ENCODE data around the gene ANK2.
A peak's percentile ranks its signal among the peaks of the same experiment; 100 is the strongest.
"Not testable (repeated sequence)": the region's sequence is repeated elsewhere in the genome, so short reads cannot be mapped to it uniquely, and the experiment has no call there.

The ANK2 gene

DNA sequence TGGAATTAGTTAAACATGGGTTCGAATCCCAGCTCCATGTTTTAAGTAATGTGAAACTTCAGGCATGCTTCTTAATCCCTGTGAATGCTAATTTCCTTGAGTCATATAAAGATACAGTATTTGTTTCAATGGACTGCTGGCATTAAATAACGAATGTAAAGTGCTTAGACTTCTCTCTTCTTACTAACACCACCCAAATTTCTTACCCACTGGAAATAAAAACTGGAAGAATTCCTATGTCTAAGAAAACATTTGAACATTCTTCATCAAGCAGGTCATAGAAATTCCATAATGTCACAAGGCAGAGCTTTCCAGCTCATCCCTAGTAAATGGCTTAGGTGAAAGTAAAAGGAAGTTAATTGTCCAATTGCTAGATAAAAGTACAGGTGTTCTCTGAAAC lies 172.5 kb downstream of the ANK2 start:
- no peak for DNase-seq

DNA sequence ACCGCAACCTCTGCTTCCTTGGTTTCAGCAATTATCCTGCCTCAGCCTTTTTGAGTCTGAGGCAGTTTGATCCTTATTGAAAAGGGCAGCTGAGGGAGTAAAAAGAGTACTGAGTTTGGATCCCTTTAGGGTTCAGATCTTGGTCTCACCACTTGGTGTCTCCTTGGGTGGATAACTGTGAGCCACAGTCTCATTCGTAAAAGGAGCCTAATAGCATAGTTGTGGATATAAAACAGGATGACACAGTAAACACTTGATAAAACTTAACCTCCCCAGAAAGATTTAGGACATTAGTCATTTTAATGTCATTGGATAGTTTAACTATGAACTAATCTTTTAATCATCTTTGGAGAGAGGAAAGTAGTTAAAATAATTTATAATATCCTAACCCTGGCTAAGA lies 173.0 kb downstream of the ANK2 start:
- no peak for DNase-seq

DNA sequence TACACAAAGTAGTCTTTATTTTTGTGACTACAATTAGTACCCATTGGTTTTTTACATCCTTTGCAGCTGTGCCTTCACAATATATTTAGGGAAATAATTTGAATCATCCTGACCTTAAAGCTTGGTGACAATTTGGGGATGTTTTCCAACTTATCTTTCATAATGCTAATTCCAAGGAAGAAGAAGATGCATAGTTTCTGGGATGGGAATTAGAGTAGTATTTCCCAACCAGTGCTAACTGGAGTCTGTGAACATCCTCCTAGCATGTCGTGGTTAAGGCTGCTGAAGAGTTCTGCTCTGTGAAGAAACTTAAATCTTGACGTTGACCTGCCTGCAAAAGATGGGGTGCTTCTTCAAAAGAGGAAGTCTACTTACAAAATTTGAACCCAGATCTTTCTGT lies 173.5 kb downstream of the ANK2 start:
- no peak for DNase-seq

DNA sequence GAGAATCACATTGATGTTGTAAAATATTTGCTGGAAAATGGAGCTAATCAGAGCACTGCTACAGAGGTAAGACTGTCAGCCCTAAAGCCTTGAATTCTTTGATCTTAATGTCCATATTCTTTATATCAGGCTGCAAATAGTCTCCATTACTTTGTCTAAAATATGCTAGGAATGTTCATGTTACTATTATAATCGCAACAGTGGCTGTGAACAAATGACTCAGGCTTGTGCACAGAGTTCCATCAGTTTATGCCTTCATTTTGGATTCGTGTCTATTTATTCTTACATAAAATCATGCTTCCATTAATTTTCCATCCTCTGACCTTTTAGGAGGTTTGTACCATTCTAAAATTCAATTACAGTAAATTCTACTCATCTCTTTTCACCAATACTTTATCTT lies 182.7 kb downstream of the ANK2 start:
- no peak for DNase-seq

DNA sequence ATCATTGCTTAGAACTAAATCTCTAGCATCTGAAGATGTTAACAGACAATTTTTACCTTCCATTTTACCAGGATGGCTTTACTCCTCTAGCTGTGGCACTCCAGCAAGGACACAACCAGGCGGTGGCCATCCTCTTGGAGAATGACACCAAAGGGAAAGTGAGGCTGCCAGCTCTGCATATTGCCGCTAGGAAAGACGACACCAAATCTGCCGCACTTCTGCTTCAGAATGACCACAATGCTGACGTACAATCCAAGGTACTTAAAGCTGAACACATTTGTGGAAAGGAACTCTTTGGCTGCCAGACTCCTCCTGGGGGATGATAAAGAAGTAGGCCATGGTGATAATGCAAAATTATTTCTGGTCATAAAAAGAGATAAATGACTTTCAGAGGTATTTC lies 187.5 kb downstream of the ANK2 start:
- no peak for DNase-seq

DNA sequence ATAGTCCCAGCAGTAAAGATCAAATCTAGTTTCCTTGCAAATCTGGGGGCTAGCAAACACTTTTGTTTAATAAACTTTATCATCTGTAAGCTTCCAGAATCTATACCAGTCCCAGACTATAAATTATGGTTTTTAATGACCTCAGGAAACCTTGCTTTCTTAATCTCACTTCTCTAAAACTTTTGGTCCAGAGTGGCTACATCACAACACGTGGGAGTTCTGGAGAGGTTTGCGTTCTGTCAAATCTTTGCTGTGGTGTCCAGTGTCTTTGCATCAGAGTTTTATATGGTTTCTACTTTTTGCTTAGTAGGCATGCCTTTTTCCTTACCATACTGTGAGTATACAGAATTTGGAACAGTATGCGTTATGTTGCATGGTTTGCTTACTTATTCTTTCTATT lies 193.9 kb downstream of the ANK2 start:
- DNase-seq: no peak

DNA sequence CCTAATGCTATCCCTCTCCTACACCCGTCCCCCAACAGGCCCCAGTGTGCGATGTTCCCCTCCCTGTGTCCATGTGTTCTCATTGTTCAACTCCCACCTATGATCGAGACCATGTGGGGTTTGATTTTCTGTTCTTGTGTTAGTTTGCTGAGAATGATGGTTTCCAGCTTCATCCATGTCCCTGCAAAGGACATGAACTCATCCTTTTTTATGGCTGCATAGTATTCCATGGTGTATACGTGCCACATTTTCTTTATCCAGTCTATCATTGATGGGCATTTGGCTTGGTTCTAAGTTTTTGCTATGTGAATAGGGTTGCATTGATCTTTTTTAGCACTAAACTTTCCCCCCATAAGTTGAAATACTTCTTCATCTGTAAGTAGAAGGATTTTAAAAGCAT lies 195.3 kb downstream of the ANK2 start:
- DNase-seq: not testable (repeated sequence)

DNA sequence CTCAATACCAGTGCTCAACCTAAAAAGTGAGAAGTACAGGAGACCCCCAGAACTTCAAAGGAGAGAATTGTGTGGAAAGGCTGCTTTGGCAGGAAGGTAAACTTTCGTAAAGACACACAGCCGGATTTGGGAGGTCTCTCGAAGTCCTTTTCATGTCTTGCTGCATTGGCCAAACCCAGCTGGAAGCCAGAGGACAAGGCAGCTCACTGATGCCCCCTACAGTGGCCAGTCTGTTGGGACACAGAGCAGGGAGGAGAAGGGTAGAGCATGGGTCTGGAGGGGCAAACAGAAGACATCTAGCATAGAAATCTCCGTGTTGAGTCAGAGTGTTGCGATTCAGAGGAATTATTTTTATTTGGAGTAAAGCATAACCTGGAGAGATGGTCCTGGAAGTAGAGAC lies 198.9 kb downstream of the ANK2 start:
- DNase-seq: no peak

DNA sequence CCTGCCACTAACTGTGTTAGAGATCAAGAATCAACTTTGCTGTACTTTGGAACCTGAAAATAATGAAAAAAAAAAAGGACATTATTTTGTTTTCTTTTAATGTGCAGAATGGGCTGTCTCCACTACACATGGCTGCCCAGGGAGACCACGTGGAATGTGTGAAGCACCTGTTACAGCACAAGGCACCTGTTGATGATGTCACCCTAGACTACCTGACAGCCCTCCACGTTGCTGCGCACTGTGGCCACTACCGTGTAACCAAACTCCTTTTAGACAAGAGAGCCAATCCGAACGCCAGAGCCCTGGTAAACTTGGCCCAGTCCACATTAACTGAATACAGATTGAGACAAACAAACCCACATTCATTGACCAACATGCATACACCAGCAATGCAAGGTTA lies 206.2 kb downstream of the ANK2 start:
- no peak for DNase-seq

DNA sequence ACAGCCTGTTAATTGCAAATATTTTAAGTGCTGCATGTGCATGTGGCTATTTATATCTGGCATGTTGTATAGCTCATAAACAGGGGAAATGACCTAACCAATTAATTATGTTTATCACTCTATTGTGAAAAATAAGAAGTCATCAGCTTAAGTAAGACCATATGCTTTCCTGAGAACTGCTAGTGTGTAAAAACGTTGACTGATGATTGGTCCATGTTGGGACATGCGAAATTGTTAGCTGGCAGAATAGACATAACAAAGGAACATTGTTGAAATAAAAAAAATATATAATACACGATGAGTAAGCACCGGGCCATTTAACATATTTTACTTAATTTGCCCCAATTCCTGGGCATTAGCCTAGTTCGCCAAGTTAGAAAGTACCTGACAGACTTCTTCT lies 207.5 kb downstream of the ANK2 start:
- DNase-seq: no peak

DNA sequence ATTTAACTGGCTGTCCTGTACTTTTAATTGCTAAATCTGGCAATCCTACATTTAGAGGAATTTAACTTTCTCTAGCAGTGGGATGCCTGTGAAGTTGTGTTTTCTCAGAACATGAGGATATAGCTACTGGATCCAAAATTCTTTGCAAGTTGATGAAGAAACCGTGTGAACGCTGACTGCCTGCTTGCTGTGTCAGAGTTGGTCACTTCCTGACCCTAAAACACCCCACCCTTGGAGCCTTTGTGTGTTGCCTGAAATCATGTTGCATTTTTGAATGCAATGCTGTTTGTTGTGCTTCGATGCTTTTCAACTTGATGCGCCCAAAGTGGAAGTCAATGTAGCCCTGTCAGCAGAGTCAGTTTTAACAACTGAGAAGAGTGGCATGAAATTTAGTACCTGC lies 211.2 kb downstream of the ANK2 start:
- DNase-seq: no peak

DNA sequence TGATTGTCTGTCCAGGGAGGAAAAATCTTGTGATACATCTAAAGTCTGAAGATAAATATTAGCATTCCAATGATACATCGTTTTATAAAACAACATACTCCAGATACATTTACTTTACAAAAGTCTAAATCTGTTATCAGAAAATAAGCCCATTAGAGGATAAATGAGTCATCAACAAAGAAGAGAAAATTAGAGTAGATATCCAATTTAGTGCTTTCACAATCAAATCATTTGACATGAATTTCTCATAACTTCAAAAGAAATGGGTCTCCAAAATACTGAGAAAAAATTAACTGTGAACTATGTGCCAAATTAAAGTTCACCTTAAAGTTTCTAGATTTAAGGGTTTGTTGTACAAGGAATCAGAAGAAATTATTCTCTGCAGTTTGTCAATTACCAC lies 213.8 kb downstream of the ANK2 start:
- no peak for DNase-seq

DNA sequence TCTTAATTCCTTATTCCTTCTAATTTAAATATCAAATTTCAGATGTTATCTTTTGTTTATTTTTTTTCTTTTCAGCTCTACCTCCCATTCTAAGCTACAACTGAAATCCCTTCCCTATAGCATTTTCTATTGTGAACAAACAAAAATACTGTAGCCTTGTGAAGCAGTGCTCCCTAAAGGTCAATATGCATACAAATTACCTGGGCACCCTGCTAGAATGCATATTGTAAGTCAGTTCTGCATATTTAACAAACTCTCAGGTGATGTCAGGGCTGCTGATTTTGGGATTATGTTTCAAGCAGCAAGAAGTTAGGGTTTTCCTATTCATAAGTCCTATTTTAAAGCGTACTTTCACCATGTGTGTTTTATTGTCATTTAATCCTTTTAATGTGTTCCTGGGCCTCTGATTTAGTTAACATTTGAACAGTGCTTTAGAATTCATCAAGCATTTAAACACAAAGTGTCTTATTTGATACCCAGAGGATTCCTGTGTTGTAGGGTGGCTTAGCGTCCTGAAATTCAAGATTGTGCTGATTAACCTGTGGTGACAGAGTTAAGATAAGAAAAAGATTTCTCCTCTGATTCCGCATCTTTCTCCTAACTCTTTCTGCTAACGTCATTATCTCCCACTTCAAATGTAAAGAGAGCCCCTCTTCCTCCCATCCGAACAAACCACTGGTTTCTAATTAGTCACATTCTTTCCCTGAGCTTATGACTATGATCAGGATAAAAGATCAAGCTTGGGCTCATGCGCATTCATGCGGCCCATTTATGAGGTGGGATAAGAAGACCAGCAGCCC lies 221.3 kb downstream of the ANK2 start:
- no peak for DNase-seq

DNA sequence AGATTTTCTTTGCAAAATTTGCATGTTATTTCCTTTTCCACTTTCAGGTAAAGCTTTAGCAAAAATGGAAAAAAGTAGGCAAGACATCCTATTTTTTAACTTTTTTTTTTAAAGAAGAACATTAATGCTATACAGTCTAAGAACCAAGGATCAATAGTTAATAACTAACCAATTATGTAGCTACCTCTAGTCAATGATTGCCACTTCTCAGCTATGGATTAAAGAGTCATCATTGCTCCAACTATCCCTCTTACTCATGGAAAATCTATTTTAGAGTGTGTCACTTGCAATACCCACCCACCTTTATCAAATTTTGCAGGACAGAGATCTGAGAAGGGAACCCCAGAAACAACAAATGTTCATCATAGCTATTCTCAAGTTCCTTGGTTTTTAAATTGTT lies 223.1 kb downstream of the ANK2 start:
- DNase-seq: no peak

DNA sequence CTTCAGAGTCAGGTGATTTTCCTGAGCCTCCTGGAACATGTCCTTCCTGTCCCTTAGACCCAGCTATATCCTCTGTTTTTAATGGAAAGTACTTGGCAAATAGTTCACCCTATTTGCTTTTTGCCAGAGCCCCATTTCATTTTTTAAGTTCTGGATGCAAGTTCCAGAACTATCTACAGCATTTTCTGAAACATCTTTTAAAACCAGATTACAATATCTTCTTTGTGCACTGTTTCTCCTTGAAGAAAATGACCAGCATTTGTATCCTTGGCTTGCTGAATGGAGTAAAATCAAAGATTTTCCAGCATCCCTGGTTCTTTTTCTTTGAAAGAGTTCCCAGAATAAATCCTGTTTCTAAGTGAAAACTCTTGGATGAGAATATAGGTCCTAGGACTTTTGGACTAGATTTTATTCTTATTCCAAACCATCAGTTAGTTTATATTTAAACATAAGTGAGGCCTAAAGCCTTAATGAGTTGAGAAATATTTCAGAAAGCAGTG lies 224.3 kb downstream of the ANK2 start:
- DNase-seq: no peak

DNA sequence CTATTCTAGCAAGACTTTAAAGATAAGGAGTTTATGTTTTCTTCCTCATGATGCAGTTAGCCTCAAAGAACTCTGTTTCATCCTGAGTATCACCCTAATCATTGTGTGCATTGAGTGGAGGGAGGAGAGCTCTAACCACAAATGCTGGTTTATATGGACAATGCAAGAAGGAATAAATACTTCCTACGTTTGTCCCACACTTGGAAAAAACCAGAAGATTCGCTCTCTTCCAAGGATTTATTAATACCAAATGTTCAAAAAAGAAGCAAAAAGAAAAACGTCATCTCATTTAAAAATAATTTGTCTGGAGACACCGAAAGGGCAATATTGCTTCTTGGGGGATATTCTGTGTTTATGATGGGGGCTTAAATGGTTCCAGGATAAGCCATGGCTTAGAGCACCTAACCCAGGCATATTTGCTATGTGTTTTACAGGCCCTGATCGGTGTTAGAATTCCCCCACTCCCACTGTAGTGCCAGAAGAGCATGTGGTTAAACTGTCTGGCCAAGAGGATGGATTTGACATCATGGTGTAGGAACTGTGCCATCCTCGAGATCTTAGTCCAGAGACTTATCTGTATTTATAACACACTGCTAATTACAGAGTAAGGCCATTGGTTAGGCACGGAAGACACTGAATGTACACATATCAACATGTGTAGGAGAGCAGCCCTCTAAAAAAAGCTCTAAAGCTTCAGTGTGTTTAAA lies 227.2 kb downstream of the ANK2 start:
- DNase-seq: no peak

DNA sequence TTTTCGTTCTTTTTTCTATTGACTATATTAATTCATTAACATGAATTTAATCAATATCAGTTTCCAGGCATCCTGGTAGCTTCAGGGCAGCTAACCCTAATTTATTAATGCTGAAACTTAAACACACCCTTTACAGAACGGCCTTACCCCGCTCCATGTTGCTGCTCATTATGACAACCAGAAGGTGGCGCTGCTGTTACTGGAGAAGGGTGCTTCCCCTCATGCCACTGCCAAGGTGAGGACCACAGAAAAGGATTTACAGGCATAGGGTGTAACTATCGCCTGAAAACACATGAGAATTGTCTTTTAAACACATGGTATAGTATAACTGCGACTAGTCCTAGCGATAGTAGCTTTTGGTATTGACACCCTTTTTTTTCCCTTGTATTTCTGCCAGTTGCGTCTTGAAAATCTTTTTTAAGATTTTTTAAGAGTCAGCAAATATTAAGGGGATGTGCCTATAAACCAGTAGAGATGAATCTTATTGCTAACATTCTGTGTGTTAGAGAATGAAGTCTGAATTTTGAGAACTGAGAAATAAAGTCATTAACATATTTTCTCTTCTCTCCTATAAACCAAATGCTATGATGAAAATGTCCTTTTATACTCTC lies 229.0 kb downstream of the ANK2 start:
- peak; percentile 55 for DNase-seq

DNA sequence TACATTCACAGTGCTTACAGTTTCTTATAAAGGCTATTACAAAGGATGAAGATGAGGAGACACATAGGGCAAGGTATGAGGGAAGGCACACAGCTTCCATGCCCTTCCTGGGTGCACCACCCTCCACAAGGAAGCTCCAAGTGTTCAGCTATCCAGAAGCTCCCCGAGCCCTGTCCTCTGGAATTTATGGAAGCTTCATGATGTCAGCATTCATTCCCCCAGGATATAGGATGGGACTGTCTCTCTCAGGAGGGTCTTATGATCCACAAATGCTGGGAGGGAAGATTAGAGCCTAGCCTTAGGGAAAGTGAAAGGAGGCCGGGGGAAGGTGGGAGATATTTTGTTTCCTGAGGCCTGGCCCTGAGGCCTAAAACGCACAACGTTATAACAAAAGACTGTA lies 236.0 kb downstream of the ANK2 start:
- no peak for DNase-seq

DNA sequence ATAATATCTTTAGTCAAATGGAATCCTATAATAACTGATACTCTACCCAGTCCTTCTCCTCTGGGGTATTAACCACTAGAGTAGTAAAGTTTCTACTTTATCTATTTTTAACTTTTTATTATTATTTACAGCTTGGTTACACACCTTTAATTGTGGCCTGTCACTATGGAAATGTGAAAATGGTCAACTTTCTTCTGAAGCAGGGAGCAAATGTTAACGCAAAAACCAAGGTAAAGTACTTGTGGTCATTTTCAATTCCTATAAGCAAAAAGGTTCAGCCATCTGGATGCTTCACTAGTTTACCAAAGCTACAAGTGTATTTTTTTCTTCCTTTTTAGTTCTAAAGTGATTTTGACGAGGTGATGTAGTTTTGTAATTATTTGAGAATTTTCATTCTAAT lies 238.8 kb downstream of the ANK2 start:
- no peak for DNase-seq

DNA sequence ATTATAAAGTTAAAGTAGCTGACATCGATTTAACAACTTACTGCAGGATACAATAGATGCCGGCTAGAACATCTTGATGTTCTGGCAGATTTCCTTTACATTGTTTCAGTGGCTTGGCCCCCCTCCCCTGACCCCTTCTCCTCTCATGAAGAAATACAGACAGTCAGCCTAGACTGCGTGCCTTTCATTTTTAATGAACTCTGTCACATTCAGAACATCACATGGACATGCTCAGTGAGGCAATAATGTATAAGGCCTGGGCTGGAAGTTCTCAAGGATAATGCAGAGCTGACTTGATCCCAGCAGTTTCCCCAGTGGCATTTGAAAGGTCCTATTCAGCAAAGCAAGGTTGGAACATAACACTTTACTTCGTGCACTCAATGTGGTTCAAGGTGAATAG lies 239.2 kb downstream of the ANK2 start:
- DNase-seq: no peak

DNA sequence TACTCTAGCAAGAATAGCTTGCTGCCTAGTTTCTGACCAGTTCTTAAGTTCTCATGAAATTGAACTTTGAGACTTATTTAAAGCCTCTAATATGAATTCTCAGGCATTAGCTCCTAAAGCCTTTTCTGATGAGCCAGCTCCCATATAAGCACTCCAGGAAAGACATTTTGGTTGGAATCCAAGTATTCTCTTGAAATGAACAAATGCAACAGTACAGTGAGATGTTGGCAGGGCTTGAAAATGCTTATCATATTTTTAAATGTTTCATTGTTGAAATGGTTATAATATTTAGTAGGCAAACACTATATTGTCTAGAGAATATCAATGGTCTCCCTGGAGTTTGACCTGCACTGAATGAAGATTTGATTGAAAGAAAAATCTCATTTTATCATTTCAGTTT lies 240.3 kb downstream of the ANK2 start:
- DNase-seq: no peak

DNA sequence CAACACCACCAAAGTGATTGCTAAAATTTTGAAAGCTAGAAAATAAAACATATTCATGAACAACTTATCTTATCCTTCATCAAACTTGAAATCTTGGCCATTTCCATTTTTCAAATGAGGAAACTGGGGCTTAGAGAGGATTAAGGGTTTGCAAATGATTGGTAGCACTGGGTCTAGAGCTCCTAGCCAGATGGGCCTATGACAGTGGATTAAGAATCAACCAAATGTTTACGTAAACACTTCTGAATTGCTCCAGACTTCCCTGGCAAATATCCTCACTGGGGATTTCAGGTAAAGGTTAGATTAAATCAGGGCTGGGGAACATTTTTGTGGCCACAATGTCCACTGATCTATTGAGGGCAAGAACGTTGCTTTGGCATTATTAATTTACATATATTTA lies 241.2 kb downstream of the ANK2 start:
- DNase-seq: no peak

DNA sequence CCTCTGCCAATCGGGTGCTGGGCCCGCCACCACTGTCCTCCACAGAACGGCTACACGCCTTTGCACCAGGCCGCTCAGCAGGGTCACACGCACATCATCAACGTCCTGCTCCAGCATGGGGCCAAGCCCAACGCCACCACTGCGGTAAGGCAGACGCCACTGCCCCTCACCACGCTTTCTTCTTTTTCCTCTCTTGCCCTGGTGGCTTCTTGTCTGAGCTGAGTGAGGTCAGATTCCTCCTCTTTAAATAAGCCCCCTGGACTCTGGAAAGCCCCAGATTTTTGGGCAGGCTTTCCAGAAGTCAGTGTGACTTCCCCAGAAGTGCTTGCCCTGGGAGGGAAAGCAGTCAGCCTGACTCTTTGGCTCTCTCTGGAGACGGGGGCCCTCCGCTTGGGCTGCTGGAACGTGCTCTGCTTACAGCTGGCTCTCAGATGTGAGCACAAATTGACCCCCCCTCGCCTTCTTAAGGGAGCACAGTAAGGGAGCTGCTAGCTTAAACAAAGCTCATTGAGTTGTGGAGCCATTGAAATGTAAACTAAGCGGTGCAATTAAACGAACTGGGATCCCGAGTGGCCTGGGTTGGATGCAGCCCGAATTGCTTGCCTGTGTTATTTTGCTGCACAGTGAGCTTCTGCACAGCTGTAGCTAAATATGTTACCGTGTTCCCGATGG lies 243.1 kb downstream of the ANK2 start:
- DNase-seq: no peak
